ENCODE results near the gene HOMER2. TPM values are rescaled to one million over a fixed set of nuclear protein-coding genes. Genes with fewer than 3 reads are reported as not detected.

Gene HOMER2
- total RNA-seq, 2 experiments from 2014 or later: 5.4 TPM

- Mint-ChIP-seq H3K27ac (no peak overlapping the region), H3K9me3 (no peaks in the 10 kb centered on the region), H3K36me3 (ENCODE audit: low read depth) (no peaks in the 10 kb centered on the region), H3K4me1 (ENCODE audit: low read depth) (peaks cover 12% of the 10 kb centered on the region), H3K27me3 (no peaks in the 10 kb centered on the region), H3K4me3 (no peak overlapping the region)
- ChIA-PET CTCF (no interaction called here), POLR2A (no interaction called here)
- ATAC-seq (no peak), DNase-seq (no peak)
- no peak for TF ChIP-seq CTCF (IDR thresholded peaks at IDR 0.05)
- intact Hi-C loops (cut with micrococcal nuclease): no loop called here
Measured at GRCh38 chr15:82968066-82968465, 15.5 kb upstream of the HOMER2 start.

GRCh38 chr15:82966671-82967071 is 14.2 kb upstream of the HOMER2 start:
- Mint-ChIP-seq H3K9me3 (no peaks in the 10 kb centered on the region), H3K27me3 (no peaks in the 10 kb centered on the region), H3K4me1 (ENCODE audit: low read depth) (peaks cover 12% of the 10 kb centered on the region), H3K4me3 (no peak overlapping the region), H3K27ac (no peak overlapping the region), H3K36me3 (ENCODE audit: low read depth) (no peaks in the 10 kb centered on the region)
- CTCF ChIA-PET: interaction anchor here (0.9 kb wide), 1 partner anchor 19 kb away, joined by 3 read pairs; the partner anchor contains the start of gene RAMAC
- no peak for TF ChIP-seq CTCF (IDR thresholded peaks at IDR 0.05)
- ATAC-seq (peak; percentile 85), DNase-seq (peak; percentile 66)
- intact Hi-C loops (cut with micrococcal nuclease): no loop called here
- POLR2A ChIA-PET: interaction anchor here (0.6 kb wide), 1 partner anchor 265 kb away, joined by 3 read pairs; no protein-coding TSS in a partner anchor

- no peak for ATAC-seq
- Mint-ChIP-seq H3K27ac (no peak overlapping the region), H3K4me3 (no peak overlapping the region), H3K36me3 (ENCODE audit: low read depth) (no peaks in the 10 kb centered on the region), H3K27me3 (no peaks in the 10 kb centered on the region), H3K9me3 (no peaks in the 10 kb centered on the region), H3K4me1 (ENCODE audit: low read depth) (peaks cover 12% of the 10 kb centered on the region)
- no peak for DNase-seq
- TF ChIP-seq CTCF (IDR thresholded peaks at IDR 0.05): no peak
- CTCF ChIA-PET: no interaction called here
- intact Hi-C loops (cut with micrococcal nuclease): no loop called here
- POLR2A ChIA-PET: interaction anchor here (0.7 kb wide), 1 partner anchor 1679 kb away, joined by 3 read pairs; no protein-coding TSS in a partner anchor
Measured at GRCh38 chr15:82964890-82965289, 12.4 kb upstream of the HOMER2 start.

- POLR2A ChIA-PET: no interaction called here
- H3K4me3 Mint-ChIP-seq: no peak overlapping the region
- intact Hi-C loops (cut with micrococcal nuclease): no loop called here
- H3K27ac Mint-ChIP-seq: no peak overlapping the region
- no peaks in the 10 kb centered on the region for H3K36me3 Mint-ChIP-seq (ENCODE audit: low read depth)
- TF ChIP-seq CTCF (IDR thresholded peaks at IDR 0.05): no peak
- no peaks in the 10 kb centered on the region for H3K9me3 Mint-ChIP-seq
- CTCF ChIA-PET: interaction anchor here (1.2 to 1.5 kb wide), 3 partner anchors 10 to 245 kb away, joined by 3 to 4 read pairs (median 3); no protein-coding TSS in a partner anchor
- peaks cover 12% of the 10 kb centered on the region for H3K4me1 Mint-ChIP-seq (ENCODE audit: low read depth)
- no peak for DNase-seq
- ATAC-seq: no peak
- H3K27me3 Mint-ChIP-seq: no peaks in the 10 kb centered on the region
Measured at GRCh38 chr15:82963471-82964341, 11.2 kb upstream of the HOMER2 start.

- ATAC-seq: no peak
- ChIA-PET CTCF (interaction anchor here (1.0 to 2.1 kb wide), 2 partner anchors 10 to 39 kb away, joined by 3 to 5 read pairs; no protein-coding TSS in a partner anchor), POLR2A (interaction anchor here (0.7 kb wide), 1 partner anchor 16 kb away, joined by 4 read pairs; no protein-coding TSS in a partner anchor)
- no peak for DNase-seq
- Mint-ChIP-seq H3K27me3 (no peaks in the 10 kb centered on the region), H3K4me1 (ENCODE audit: low read depth) (no peaks in the 10 kb centered on the region), H3K36me3 (ENCODE audit: low read depth) (no peaks in the 10 kb centered on the region), H3K4me3 (no peak overlapping the region), H3K9me3 (no peaks in the 10 kb centered on the region), H3K27ac (no peak overlapping the region)
- TF ChIP-seq CTCF (IDR thresholded peaks at IDR 0.05): no peak
- intact Hi-C loops (cut with micrococcal nuclease): no loop called here
Measured at GRCh38 chr15:82960766-82961165, 8.2 kb upstream of the HOMER2 start.

Measured in activated CD8-positive, alpha-beta T cell treated with anti-CD3 and anti-CD28 coated beads for 36 hours (primary cell).